Measurements from ENCODE around the gene SLC8A1. TPM values are rescaled to one million over a fixed set of nuclear protein-coding genes. Genes with fewer than 3 reads are reported as not detected.

SLC8A1 gene
- total RNA-seq, 1 experiment from 2014 or later, result not detected

DNA sequence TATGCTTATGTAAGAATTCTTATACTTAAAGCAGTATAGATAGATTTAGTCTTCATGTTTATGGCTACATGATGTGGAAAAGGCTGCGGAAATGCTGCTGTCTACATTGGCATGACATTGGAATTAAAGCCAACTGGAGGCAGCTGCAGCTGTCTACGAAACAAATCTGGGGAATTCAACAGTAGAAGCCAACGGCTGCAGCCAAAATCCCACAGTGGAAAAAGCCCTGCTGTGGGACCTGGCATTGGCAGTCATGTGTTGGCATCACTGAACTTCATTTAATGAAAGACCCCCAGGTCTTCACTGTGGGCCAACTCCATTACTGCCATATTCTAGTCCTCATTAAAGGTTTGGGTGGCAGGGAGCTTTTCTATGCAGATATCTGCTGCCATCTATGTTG, 223.6 kb downstream of the SLC8A1 start:
- POLR2A ChIA-PET (ENCODE audit: low non-redundant PET), result no interaction called here
- DNase-seq (ENCODE audit: low spot score), result no peak
- no peak for TF ChIP-seq EZH2 (IDR thresholded peaks at IDR 0.05; ENCODE audit: borderline replicate concordance, low read depth, low read length, poor library complexity, severe bottlenecking)
- TF ChIP-seq, protein P1, sequence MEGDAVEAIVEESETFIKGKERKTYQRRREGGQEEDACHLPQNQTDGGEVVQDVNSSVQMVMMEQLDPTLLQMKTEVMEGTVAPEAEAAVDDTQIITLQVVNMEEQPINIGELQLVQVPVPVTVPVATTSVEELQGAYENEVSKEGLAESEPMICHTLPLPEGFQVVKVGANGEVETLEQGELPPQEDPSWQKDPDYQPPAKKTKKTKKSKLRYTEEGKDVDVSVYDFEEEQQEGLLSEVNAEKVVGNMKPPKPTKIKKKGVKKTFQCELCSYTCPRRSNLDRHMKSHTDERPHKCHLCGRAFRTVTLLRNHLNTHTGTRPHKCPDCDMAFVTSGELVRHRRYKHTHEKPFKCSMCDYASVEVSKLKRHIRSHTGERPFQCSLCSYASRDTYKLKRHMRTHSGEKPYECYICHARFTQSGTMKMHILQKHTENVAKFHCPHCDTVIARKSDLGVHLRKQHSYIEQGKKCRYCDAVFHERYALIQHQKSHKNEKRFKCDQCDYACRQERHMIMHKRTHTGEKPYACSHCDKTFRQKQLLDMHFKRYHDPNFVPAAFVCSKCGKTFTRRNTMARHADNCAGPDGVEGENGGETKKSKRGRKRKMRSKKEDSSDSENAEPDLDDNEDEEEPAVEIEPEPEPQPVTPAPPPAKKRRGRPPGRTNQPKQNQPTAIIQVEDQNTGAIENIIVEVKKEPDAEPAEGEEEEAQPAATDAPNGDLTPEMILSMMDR (conservative IDR thresholded peaks at IDR 0.05; ENCODE audit: low read depth, low read length), result no peak
- intact Hi-C loops (cut with micrococcal nuclease; ENCODE audit: unreplicated experiment), result no loop called here
- BruUV-seq (replicated peaks), result no TSS peak
- no peak overlapping the region for H3K27ac ChIP-seq (ENCODE audit: low read depth, low read length, poor library complexity, severe bottlenecking)
- CTCF ChIA-PET, result no interaction called here
- no peaks in the 10 kb centered on the region for H3K4me1 ChIP-seq (ENCODE audit: insufficient read depth, low read length, poor library complexity, severe bottlenecking)
- peaks cover 3% of the 10 kb centered on the region for H3K27me3 ChIP-seq (replicated peaks; ENCODE audit: insufficient read depth, low read depth, low read length, poor library complexity)
- H3K9me3 ChIP-seq (ENCODE audit: low read depth, low read length, poor library complexity, severe bottlenecking), result no peaks in the 10 kb centered on the region
- H3K36me3 ChIP-seq (ENCODE audit: insufficient read depth, low read length, poor library complexity, severe bottlenecking), result no peaks in the 10 kb centered on the region
- H3K4me3 ChIP-seq (ENCODE audit: low read depth, low read length, poor library complexity, severe bottlenecking), result no peak overlapping the region

DNA sequence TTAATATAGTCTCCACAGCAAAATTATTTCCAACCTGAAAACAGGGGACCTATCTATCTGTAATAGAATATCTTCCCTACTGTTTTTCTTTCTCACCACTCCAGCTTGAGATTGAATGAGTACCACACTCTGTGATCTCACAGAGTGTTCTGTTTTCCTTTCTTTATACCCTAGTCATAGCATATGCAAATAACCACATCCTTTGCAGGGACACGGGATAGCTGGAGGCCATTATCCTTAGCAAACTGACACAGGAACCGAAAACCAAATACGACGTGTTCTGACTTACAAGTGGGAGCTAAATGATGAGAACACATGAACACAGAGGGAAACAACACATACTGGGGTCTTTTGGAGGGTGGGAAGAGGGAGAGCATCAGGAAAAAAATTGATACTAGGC, 224.7 kb downstream of the SLC8A1 start:
- no peaks in the 10 kb centered on the region for H3K36me3 ChIP-seq (ENCODE audit: insufficient read depth, low read length, poor library complexity, severe bottlenecking)
- ChIA-PET POLR2A (ENCODE audit: low non-redundant PET) (no interaction called here), CTCF (no interaction called here)
- no TSS peak for BruUV-seq (replicated peaks)
- intact Hi-C loops (cut with micrococcal nuclease; ENCODE audit: unreplicated experiment), result no loop called here
- no peak overlapping the region for H3K27ac ChIP-seq (ENCODE audit: low read depth, low read length, poor library complexity, severe bottlenecking)
- no peak for DNase-seq (ENCODE audit: low spot score)
- TF ChIP-seq EZH2 (IDR thresholded peaks at IDR 0.05; ENCODE audit: borderline replicate concordance, low read depth, low read length, poor library complexity, severe bottlenecking), result no peak
- TF ChIP-seq, protein P1 (conservative IDR thresholded peaks at IDR 0.05; ENCODE audit: low read depth, low read length), result no peak
- H3K9me3 ChIP-seq (ENCODE audit: low read depth, low read length, poor library complexity, severe bottlenecking), result no peaks in the 10 kb centered on the region
- no peaks in the 10 kb centered on the region for H3K4me1 ChIP-seq (ENCODE audit: insufficient read depth, low read length, poor library complexity, severe bottlenecking)
- no peak overlapping the region for H3K4me3 ChIP-seq (ENCODE audit: low read depth, low read length, poor library complexity, severe bottlenecking)
- H3K27me3 ChIP-seq (replicated peaks; ENCODE audit: insufficient read depth, low read depth, low read length, poor library complexity), result peaks cover 3% of the 10 kb centered on the region

DNA sequence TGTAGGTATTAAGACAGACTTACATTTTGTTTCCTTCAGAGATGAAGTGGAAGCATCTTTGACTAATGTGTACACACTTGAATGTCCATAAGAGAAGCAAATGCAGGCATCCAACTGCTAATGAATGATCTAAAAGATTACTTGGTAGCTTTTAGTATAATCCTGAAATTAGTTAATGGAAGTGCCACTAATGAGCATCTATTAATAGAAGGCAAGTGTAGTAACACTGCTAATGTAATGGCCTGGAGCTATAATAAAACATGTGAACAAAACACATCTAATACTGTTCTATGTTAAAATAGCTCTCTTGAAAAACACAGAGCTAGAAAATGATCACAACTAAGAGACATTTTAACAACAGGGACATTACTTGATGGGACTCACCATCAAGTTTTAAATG, 225.3 kb downstream of the SLC8A1 start:
- Histone ChIP-seq H3K4me1 (ENCODE audit: insufficient read depth, low read length, poor library complexity, severe bottlenecking) (no peaks in the 10 kb centered on the region), H3K36me3 (ENCODE audit: insufficient read depth, low read length, poor library complexity, severe bottlenecking) (no peaks in the 10 kb centered on the region), H3K27me3 (replicated peaks; ENCODE audit: insufficient read depth, low read depth, low read length, poor library complexity) (peaks cover 3% of the 10 kb centered on the region), H3K27ac (ENCODE audit: low read depth, low read length, poor library complexity, severe bottlenecking) (no peak overlapping the region), H3K9me3 (ENCODE audit: low read depth, low read length, poor library complexity, severe bottlenecking) (no peaks in the 10 kb centered on the region), H3K4me3 (ENCODE audit: low read depth, low read length, poor library complexity, severe bottlenecking) (no peak overlapping the region)
- DNase-seq (ENCODE audit: low spot score), result no peak
- ChIA-PET POLR2A (ENCODE audit: low non-redundant PET) (no interaction called here), CTCF (no interaction called here)
- no TSS peak for BruUV-seq (replicated peaks)
- intact Hi-C loops (cut with micrococcal nuclease; ENCODE audit: unreplicated experiment), result no loop called here
- TF ChIP-seq EZH2 (IDR thresholded peaks at IDR 0.05; ENCODE audit: borderline replicate concordance, low read depth, low read length, poor library complexity, severe bottlenecking), result no peak
- TF ChIP-seq, protein P1 (conservative IDR thresholded peaks at IDR 0.05; ENCODE audit: low read depth, low read length), result no peak
